ENCODE results near the gene MAK. TPM values are rescaled to one million over a fixed set of nuclear protein-coding genes. Genes with fewer than 3 reads are reported as not detected.
"Not testable (repeated sequence)": the region's sequence is repeated elsewhere in the genome, so short reads cannot be mapped to it uniquely, and the experiment has no call there.

MAK gene
- total RNA-seq, 2 donors from 2014 or later: 0.18 to 0.35 TPM

DNA sequence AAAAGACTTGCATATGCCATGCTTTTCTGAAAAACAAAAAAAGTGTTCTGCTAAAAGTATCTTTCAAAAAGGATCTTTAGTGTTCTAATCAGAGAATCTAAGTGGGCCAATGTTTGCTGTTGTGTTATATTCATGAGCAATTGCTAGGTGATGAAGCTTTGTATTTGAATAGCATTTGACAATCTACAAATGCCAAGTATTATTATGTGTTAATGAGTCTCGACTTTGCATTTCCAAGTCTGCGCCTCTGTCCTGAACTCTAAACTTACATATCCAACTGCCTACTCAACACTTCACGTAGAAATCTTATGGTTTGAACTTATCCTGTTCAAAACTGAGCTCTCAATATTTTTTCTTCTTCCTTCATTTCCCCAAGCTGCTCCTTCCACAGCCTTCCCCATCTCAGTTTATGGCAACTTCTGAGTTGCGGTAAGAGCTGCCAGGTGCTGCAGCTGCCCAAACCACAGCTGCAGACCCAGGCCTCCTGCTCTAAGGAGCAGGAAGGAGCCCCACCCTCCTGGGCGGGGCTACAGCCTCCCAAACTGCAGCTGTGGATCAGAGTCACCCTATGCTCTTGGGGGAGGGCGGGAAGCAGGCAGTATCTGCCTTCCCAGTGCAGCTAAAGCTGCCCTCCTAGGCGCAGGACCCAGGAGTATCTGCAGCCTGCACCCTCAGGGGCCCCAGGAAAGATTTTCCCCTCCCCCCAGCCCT lies 16.7 kb upstream of the MAK start:
- no peak overlapping the region for H3K9ac ChIP-seq (ENCODE audit: extremely low read depth, low read length, poor library complexity, severe bottlenecking)
- H3K9me3 Mint-ChIP-seq: peaks cover 30% of the 10 kb centered on the region
- no peak for TF ChIP-seq CTCF (conservative IDR thresholded peaks at IDR 0.05)
- no peak overlapping the region for H3K27ac ChIP-seq (ENCODE audit: low read depth, low read length)
- no peaks in the 10 kb centered on the region for H3K36me3 ChIP-seq (ENCODE audit: control insufficient read depth, insufficient read depth, low read length)
- H3K4me1 Mint-ChIP-seq: no peaks in the 10 kb centered on the region
- no peak overlapping the region for H3K27ac Mint-ChIP-seq
- H3K4me3 ChIP-seq (ENCODE audit: low read length): no peak overlapping the region
- DNase-seq: no peak
- no peaks in the 10 kb centered on the region for H3K27me3 ChIP-seq (ENCODE audit: control insufficient read depth, insufficient read depth, low read length, poor library complexity, severe bottlenecking)
- H3K4me1 ChIP-seq (ENCODE audit: control insufficient read depth, insufficient read depth, low read length): no peaks in the 10 kb centered on the region
- no peak overlapping the region for H3K4me3 Mint-ChIP-seq
- no peaks in the 10 kb centered on the region for H3K27me3 Mint-ChIP-seq (ENCODE audit: insufficient read depth)
- peaks cover 3% of the 10 kb centered on the region for H3K36me3 Mint-ChIP-seq (ENCODE audit: low read depth)
- 88 to 90% methylated on average over 4 to 7 of the region's 7 CpGs for WGBS, 2 experiments (ENCODE audit: insufficient coverage in 1 of 2, insufficient read length in 1 of 2)
- H3K9me3 ChIP-seq (ENCODE audit: control insufficient read depth, low read length): peaks cover 21% of the 10 kb centered on the region

DNA sequence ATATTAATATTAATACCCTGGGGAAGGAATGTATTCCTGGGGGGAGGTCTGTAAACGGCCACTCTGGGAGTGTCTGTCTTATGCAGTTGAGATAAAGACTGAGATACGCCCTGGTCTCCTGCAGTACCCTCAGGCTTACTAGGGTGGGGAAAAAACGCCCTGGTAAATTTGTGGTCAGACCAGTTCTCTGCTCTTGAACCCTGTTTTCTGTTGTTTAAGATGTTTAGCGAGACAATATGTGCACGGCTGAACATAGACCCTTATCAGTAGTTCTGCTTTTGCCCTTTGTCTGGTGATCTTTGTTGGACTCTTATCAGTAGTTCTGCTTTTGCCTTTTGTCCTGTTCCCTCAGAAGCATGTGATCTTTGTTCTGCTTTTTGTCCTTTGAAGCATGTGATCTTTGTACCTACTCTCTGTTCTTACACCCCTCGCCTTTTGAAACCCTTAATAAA lies 15.5 kb upstream of the MAK start:
- H3K4me3 ChIP-seq (ENCODE audit: low read length); H3K36me3 ChIP-seq (ENCODE audit: control insufficient read depth, insufficient read depth, low read length); H3K27me3 Mint-ChIP-seq (ENCODE audit: insufficient read depth); H3K27ac ChIP-seq (ENCODE audit: low read depth, low read length); H3K4me1 ChIP-seq (ENCODE audit: control insufficient read depth, insufficient read depth, low read length); H3K36me3 Mint-ChIP-seq (ENCODE audit: low read depth); H3K4me1 Mint-ChIP-seq; H3K27ac Mint-ChIP-seq; H3K4me3 Mint-ChIP-seq; H3K27me3 ChIP-seq (ENCODE audit: control insufficient read depth, insufficient read depth, low read length, poor library complexity, severe bottlenecking); DNase-seq; H3K9ac ChIP-seq (ENCODE audit: extremely low read depth, low read length, poor library complexity, severe bottlenecking): not testable (repeated sequence)
- peaks cover 21% of the 10 kb centered on the region for H3K9me3 ChIP-seq (ENCODE audit: control insufficient read depth, low read length)
- 91 to 98% methylated on average over 5 to 6 of the region's 6 CpGs for WGBS, 2 experiments (ENCODE audit: insufficient coverage in 1 of 2, insufficient read length in 1 of 2)
- H3K9me3 Mint-ChIP-seq: peaks cover 30% of the 10 kb centered on the region

DNA sequence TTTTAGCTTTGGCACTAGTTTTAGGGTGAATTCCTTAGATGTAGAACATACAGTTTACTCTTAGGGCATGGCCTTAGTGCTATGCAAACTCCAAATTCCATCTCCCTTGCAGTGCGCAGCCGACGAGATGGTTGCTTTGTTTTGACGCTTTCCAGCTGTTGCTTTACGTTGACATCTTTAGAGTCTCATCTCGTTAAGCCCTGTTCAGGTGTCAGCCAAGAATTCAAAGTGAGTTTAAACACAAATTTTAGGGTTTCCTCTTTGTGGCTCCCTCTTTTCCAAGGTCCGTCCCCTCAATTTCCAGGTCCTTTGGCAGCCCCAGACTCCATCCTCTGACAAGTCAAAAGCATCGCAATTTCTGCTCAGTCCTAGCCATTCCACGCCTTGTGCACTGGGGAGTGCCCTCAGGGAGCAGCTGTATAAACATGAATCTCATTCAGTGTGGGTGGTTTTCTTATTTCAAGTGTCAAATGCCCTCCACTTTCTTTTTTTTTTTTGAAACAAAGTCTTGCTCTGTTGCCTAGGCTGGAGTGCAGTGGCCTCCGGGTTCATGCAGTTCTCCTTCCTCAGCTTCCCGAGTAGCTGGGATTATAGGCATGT lies 14.1 kb upstream of the MAK start:
- Histone ChIP-seq H3K9me3 (ENCODE audit: control insufficient read depth, low read length) (peaks cover 21% of the 10 kb centered on the region), H3K4me1 (ENCODE audit: control insufficient read depth, insufficient read depth, low read length) (no peaks in the 10 kb centered on the region), H3K9ac (ENCODE audit: extremely low read depth, low read length, poor library complexity, severe bottlenecking) (no peak overlapping the region), H3K36me3 (ENCODE audit: control insufficient read depth, insufficient read depth, low read length) (no peaks in the 10 kb centered on the region), H3K27me3 (ENCODE audit: control insufficient read depth, insufficient read depth, low read length, poor library complexity, severe bottlenecking) (no peaks in the 10 kb centered on the region), H3K4me3 (ENCODE audit: low read length) (no peak overlapping the region), H3K27ac (ENCODE audit: low read depth, low read length) (no peak overlapping the region)
- no peak for TF ChIP-seq CTCF (conservative IDR thresholded peaks at IDR 0.05)
- no peaks in the 10 kb centered on the region for H3K4me1 Mint-ChIP-seq
- H3K36me3 Mint-ChIP-seq (ENCODE audit: low read depth): peaks cover 3% of the 10 kb centered on the region
- peaks cover 30% of the 10 kb centered on the region for H3K9me3 Mint-ChIP-seq
- WGBS, 2 experiments (ENCODE audit: insufficient coverage in 1 of 2, insufficient read length in 1 of 2): 91 to 92% methylated on average over 8 to 11 of the region's 11 CpGs
- H3K27me3 Mint-ChIP-seq (ENCODE audit: insufficient read depth): no peaks in the 10 kb centered on the region
- no peak for DNase-seq
- H3K4me3 Mint-ChIP-seq: no peak overlapping the region
- no peak overlapping the region for H3K27ac Mint-ChIP-seq
